A204.1 (cell line): ENCODE results near the gene CXCL5.

Experiments
- FAIRE-seq: peaks from 2 replicates; lab custom pipeline; 2012; peaks lifted over from hg19 to GRCh38; lab: Jason Lieb, UNC

Gene CXCL5

DNA sequence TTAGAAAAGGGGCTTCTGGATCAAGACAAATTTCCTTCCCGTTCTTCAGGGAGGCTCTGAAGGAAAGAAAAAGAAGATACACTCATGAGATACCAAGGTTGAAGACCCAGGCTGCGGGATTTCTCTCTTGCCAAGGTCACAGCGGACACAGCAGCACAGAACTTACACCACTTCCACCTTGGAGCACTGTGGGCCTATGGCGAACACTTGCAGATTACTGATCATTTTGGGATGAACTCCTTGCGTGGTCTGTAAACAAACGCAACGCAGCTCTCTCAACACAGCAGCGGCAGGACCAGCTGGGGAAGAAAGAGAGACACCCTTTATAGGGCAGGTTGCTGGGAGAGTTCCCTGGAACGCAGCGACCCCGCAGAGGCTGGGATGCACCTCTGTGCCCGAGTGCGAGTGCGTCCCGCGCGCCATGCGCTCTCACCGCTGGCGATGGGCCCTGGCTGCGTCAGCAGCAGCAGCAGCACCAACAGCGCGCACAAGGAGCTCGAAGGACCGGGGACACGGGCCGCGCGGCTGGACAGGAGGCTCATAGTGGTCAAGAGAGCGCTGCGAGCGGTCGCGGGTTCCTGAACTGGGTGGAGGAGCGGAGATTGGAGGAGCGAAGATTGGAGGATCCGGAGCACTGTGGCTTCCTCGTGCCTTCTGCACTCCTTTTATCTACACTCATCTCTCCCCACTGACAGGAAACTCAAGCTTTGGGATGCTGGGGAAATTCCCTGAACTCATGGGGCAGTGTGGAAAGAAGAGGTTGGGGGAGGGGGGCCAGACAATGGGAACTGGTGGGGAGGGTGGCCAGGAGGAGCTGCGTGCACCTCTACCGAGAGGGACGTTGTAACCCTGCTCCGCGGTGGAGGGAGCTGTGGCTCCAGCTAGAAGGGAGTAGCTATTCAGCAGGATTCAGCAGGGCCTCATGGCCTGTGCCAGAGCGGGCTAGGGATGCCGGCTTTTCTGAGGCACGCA lies at the start of gene CXCL5:
Gene CXCL5 (minus strand): TSS at position 638 of the 972 bp plus-strand sequence. CDS start 96 bp downstream, at position 542.
- no peak for FAIRE-seq

GRCh38 chr4:74047152-74047551 lies 48.7 kb upstream of the CXCL5 start:
- no peak for FAIRE-seq

- no peak for FAIRE-seq
These were observed 47.3 kb upstream of the CXCL5 start for GRCh38 chr4:74045772-74046171.

DNA sequence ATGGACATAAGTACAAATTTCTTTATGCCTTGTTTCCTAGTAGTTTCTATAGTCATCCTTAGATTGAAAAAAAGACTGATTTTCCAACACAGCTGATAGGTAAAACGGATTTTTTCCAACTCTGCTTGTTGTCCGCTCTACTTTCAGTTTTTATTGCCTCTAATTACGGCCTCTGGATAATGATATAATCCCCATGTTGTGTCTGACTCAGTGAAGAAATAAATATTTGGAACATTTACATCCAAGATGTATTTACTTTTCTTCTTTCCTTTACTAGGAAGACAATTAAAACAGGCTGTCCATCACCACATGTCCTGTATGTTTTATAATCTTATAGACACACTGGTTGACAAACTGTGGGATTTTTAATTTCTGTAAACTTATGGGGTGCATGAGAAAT lies 46.8 kb upstream of the CXCL5 start:
- no peak for FAIRE-seq

- no peak for FAIRE-seq
These were observed 46.2 kb upstream of the CXCL5 start for GRCh38 chr4:74044677-74045076.

- FAIRE-seq: no peak
These were observed 44.2 kb upstream of the CXCL5 start for GRCh38 chr4:74042681-74043080.

GRCh38 chr4:74041418-74041817 lies 42.9 kb upstream of the CXCL5 start:
- no peak for FAIRE-seq

DNA sequence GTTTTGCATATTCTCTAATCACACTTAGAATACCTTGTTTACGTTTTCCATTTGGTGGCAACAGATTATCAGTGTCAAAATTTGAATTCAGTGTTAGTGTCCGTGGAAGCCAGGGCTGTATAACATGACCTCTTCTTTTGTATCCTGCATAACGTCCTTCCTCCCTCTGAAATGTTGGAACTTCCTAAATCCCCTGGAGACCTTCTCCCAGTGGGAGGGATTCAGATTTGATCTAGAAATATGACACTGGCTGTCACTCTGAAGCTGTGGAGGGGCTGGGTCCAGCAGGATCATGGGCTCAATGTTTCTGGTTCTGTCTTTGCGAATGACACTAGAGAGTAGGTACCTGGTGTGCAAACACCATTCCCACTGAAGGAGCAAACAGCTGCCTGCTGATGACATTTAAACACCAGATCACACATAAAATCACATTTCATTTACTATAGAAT lies 40.9 kb upstream of the CXCL5 start:
- no peak for FAIRE-seq

DNA sequence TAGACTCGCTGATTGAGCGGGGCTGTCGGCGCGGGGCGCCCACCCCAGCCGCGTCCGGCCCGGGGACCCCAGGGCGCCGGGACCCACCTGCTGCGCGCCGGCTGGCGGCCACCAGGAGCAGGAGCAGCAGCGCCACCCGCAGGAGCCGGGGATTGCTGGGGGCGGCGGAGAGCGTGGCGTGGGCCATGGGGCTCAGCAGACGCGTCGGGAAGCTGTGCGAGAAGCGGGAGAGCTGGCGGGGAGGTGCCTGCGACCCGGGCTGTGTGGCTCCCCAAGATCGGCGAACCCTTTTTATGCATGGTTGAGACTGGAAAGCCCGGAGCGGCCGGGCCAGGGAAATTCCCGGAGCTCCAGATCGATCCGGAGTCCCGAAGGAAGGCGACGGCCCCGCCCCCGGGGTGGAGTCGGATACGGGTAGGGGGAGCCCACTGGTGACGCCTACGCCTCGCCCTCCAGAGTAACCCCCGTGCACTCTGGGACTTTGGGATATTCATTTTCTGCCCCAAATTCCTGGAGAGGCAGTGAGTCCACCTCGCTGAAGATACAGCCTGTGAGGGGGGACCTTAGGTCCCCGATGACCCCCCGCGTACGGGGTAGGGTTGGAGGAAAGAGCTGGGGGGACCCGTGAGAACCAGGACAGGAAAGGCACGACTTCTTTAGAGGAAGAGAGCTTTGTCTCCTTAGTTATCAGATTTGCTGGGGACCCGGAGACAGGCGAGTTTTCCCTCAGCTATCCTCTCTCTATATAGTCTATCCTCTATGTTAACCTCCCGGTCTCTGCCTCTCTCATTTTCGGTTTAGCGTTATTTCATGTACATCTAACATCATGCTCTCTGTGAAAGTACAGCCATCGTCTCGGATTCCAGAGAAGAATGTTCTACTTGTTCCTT lies 40.2 kb upstream of the CXCL5 start, which contains the start of gene CXCL3:
Gene CXCL3 (minus strand): TSS at position 265 of the 890 bp plus-strand sequence. CDS start 78 bp downstream, at position 187.
- FAIRE-seq: no peak

DNA sequence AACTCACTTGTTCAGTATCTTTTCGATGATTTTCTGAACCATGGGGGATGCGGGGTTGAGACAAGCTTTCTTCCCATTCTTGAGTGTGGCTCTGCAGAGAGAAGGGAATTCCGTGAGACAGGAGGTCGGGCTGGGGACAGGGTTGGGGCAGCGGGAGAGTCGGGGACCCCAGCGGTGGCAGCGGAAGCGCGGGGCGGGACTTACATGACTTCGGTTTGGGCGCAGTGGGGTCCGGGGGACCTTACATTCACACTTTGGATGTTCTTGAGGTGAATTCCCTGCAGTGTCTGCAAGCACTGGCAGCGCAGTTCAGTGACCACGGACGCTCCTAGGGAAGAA lies 39.6 kb upstream of the CXCL5 start:
- FAIRE-seq: no peak

- no peak for FAIRE-seq
These were observed 38.8 kb upstream of the CXCL5 start for GRCh38 chr4:74037076-74037955.

DNA sequence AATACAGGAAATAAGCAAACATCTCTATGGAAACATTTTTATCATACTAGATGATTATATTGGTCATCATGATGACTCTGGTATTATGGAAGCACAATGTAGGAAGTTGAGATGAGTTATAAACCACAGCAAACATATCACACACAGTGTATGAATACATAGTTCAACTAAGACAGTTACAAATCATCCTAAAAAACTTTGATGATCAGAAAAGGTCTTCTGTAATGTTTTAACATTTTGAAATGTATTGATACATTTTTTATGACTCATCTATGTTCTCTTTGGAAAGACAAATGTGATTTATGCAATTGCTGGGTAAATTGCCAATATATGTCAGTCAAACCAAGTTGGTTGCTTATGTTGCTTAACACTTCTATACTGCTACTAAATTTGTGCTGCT lies 35.3 kb upstream of the CXCL5 start:
- no peak for FAIRE-seq

- no peak for FAIRE-seq
These were observed 33.6 kb upstream of the CXCL5 start for GRCh38 chr4:74032064-74032463.

DNA sequence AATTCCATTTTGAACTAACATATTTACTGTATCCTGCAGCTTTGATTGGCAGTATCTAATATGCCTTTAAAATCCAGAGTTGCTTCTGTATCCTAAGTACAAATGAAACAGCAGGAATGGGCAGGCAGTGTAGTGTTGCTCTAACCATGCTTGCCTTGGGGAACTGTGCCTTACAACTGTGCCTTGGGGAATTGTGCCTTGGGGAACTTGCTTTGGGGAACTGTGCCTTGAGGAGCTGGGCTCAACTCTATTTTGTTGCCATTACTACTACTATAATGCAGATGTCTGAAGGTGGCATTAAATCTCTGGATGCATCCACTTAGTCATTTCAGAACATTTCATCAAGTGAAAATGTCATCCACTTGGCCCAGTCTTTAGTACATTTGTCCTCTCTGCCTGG lies 33.1 kb upstream of the CXCL5 start:
- FAIRE-seq: no peak

DNA sequence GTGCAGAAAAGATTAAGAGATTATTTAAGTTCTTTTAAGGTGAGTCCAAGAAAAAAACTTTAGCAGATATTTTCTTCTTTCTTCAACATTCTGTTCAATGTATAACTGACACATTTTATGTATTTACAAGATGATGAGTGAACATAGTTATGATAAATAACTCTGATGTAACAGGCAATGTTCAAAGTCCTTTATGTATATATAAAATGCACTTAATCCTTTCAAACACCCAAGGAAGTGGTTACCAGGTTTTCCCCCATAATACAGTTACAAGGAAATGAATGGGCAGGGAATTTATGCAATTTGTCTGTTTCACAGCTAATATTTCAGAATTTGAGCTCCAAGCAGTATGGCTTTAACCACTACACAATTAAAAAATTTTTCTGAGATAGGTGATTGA lies 31.8 kb upstream of the CXCL5 start:
- FAIRE-seq: no peak

DNA sequence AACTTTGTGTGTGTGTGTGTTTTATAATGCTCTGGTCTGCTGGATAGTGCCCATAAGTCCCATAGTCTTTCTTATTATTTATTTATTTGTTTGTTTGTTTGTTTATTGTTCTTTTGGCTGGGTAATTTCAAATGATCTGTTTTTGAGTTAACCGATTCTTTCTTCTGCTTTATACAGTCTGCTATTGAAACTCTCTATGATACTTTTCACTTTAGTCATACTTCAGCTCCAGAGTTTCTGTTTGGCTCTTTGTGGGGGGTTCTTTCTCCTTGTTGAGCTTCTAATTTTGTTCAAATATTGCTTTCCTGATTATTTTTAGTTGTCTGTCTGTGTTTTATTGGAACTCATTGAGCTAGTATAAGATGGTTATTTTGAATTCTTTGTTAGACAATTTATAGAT lies 30.0 kb upstream of the CXCL5 start:
- FAIRE-seq: no peak

DNA sequence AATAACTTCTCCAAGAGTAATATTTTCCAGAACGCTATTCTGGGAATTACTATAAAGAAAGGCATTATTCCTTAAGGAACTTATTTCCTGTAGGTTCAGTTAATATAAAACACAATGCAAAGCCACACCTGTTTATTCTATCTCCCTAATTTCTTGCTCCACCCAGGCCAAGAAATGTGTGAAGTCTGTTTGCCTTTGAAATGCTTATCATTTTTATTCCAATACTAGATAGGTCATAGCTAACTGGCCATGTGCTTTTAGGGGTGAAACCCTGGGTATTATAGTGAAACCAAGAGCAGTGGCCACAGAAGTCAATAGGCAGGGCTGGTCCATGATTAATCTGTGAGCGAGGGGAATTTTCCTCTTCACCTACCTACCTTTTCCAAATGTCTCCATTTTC lies 25.2 kb upstream of the CXCL5 start:
- FAIRE-seq: no peak

GRCh38 chr4:74021601-74022000 lies 23.1 kb upstream of the CXCL5 start:
- no peak for FAIRE-seq

DNA sequence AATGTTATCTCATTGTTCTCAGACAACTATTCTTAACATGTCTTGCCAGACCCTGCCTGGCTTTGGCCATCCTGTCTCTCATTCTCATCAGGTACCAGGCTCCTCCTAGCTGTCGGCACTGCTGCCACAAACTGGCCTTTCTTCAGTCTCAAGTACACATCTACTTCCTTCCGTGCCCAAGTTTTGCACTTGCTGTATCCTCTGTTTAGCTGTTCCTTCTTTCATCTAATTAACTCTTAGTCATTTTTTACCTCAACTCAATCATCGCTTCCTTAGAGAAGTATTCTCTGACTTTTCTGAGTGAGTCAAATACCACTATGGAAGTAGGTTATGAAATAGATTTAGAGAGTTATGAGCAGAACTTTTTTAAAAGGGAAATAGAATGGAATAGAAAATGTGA lies 20.3 kb upstream of the CXCL5 start:
- FAIRE-seq: no peak

DNA sequence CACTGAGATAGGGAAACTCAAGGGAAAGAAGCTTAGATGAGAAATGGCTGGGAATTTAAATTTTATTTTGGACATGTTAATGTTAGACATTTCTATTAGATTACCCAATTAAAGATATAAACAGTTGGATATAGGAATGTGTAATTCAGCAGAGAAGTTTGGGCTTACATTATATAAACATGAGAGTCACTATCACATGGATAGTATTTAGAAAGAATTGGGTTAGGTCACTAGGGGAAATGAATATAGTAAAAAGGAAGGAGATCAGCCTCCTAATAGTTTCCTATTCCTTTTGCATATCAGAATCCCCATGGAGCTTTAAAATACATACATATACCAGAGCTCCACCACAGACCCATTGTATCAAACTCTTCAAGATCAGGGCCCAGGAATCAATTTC lies 19.6 kb upstream of the CXCL5 start:
- FAIRE-seq: no peak

- FAIRE-seq: no peak
These were observed 17.6 kb upstream of the CXCL5 start for GRCh38 chr4:74016068-74016467.
